ENCODE data around the gene SPTBN1.

SPTBN1 gene

DNA sequence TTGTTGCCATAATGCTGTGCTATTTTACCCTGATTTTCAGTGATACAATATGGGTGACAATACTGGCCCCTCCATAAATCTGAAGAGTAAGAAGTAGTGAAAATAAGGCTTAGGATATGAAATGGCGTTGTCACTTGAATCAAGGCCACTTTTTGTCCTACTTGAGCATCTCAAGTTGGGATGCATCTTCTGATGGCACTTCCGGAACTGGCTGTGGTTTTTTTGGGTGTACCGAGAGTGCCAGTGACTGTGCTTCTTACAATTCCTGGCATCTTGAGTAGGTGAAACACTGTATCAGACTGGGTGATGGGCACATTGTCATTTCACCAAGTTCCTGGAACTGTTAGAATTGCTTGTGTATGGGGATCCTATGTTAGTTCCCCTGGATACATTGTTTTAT is 214.9 kb downstream of the SPTBN1 start:
- no peak for TF ChIP-seq TEAD4 (IDR thresholded peaks at IDR 0.05)
- no peak for TF ChIP-seq YY1 (IDR thresholded peaks at IDR 0.05; ENCODE audit: low read depth)
- no peak for TF ChIP-seq FOXM1 (IDR thresholded peaks at IDR 0.05; ENCODE audit: borderline replicate concordance, low read depth)
- TF ChIP-seq CREB1 (IDR thresholded peaks at IDR 0.05; ENCODE audit: low read depth): no peak
- no peak for TF ChIP-seq TAF1 (IDR thresholded peaks at IDR 0.05; ENCODE audit: low read depth)

DNA sequence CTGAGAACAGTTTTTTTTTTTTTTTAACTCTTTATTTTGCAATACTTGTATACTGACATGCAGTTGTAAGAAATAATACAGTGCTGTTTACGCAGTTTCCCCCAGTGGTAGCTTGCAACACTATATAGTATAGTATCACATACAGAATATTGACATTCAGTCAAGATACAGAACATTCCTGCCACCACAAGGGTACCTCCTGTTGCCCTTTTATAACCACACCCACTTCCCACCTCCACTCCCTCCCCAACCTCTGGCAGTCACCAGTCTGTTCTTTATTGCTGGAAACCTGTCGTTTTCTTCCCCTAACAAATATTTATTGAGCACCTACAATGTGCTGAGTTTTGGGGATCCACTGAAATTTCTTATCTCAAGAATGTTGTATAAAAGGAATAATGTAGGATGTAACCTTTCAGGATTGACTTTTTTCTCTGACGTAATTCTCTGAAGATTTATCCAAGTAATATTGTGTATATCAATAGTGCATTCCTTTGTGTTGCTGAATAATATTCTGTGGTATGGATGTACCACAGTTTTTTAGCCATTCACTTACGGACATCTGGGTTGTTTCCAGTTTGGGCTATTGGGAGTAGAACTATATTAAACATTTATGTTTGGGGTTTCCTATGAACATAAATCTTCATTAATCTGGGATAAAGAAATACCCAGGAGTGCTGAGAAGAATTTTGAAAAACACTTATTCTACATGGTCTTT is 215.9 kb downstream of the SPTBN1 start:
- TF ChIP-seq, protein P1, sequence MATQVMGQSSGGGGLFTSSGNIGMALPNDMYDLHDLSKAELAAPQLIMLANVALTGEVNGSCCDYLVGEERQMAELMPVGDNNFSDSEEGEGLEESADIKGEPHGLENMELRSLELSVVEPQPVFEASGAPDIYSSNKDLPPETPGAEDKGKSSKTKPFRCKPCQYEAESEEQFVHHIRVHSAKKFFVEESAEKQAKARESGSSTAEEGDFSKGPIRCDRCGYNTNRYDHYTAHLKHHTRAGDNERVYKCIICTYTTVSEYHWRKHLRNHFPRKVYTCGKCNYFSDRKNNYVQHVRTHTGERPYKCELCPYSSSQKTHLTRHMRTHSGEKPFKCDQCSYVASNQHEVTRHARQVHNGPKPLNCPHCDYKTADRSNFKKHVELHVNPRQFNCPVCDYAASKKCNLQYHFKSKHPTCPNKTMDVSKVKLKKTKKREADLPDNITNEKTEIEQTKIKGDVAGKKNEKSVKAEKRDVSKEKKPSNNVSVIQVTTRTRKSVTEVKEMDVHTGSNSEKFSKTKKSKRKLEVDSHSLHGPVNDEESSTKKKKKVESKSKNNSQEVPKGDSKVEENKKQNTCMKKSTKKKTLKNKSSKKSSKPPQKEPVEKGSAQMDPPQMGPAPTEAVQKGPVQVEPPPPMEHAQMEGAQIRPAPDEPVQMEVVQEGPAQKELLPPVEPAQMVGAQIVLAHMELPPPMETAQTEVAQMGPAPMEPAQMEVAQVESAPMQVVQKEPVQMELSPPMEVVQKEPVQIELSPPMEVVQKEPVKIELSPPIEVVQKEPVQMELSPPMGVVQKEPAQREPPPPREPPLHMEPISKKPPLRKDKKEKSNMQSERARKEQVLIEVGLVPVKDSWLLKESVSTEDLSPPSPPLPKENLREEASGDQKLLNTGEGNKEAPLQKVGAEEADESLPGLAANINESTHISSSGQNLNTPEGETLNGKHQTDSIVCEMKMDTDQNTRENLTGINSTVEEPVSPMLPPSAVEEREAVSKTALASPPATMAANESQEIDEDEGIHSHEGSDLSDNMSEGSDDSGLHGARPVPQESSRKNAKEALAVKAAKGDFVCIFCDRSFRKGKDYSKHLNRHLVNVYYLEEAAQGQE (IDR thresholded peaks at IDR 0.05; ENCODE audit: low read depth): no peak
- TF ChIP-seq FOXM1 (IDR thresholded peaks at IDR 0.05; ENCODE audit: borderline replicate concordance, low read depth) (no peak), YY1 (IDR thresholded peaks at IDR 0.05; ENCODE audit: low read depth) (no peak), TEAD4 (IDR thresholded peaks at IDR 0.05) (no peak), ZBTB7A (IDR thresholded peaks at IDR 0.05; ENCODE audit: low read depth) (no peak)

DNA sequence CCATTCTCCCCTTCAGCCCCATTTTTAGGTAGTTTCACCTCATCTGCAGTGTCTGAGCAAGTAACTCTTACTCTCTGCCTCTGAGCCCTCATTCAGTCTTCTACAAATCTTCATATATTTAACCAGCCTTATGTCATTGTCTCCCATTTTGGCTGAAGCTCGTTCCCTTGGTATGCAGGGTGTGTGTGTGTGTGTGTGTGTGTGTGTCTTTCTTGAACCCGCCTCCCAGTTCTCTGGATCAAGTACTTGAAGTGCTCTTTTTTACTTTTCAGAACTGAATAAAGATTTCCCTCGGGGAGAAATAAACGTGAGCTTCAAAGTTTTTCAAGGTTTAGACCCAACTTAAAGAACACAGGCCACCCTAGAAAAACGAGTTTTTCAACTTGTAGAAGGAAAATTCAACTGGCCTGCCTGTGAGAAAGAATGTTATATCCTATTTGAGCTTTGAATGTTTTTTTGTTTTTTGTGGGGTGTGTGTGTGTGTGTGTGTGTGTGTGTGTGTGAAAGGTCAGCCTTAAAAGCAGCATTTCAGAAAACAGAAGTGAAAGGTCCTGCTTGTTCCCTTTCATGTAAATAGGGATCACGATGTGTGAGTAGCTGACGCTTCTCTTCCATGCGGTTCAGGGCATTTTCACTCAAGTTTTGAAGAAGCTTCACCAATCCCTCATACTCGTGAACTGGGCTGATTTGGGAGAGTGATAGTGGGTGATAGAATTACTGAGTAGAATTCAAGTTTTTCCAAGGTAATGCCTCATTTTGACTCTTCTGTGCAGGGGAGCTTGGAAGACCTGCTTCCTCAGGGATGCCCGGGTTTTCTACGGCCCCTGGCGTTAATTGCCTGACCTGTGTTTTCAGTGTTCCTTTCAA is 216.7 kb downstream of the SPTBN1 start:
- TF ChIP-seq TEAD4 (IDR thresholded peaks at IDR 0.05) (0 out of 2 replicates have a peak, but pooled peaks have one; percentile 23), EP300 (IDR thresholded peaks at IDR 0.05; ENCODE audit: borderline replicate concordance) (no peak), NFIC (IDR thresholded peaks at IDR 0.05) (no peak)
- TF ChIP-seq, protein P2, sequence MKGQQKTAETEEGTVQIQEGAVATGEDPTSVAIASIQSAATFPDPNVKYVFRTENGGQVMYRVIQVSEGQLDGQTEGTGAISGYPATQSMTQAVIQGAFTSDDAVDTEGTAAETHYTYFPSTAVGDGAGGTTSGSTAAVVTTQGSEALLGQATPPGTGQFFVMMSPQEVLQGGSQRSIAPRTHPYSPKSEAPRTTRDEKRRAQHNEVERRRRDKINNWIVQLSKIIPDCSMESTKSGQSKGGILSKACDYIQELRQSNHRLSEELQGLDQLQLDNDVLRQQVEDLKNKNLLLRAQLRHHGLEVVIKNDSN (IDR thresholded peaks at IDR 0.05): no peak
- TF ChIP-seq, protein P3, sequence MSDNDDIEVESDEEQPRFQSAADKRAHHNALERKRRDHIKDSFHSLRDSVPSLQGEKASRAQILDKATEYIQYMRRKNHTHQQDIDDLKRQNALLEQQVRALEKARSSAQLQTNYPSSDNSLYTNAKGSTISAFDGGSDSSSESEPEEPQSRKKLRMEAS (IDR thresholded peaks at IDR 0.05): no peak

DNA sequence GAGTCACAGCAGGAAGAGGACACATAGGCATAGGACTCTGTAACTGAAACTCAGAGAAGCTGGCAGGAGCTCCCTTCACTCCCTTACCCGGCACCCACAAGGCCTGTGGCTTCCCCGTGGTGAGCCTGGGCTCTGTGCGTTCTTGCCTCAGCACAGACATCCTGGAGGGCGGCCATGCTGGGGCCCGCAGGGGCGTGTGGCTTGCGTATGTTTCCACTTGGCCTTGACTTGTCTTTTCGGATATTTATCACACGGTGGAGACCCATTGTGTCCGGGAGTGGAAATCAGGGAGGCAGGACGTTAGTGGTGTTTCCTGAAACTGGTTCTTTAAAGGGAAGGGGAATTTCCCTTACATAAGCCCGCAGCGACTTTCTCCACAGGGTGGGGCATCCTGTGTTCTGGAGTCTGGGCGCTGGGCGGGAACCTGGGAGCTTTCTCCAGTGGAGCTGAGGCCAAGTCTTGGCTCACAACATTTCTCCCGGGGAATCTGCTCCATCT is 217.4 kb downstream of the SPTBN1 start:
- TF ChIP-seq, protein P3 (IDR thresholded peaks at IDR 0.05): no peak
- no peak for TF ChIP-seq YY1 (IDR thresholded peaks at IDR 0.05; ENCODE audit: low read depth)
- TF ChIP-seq TEAD4 (IDR thresholded peaks at IDR 0.05): no peak
- TF ChIP-seq TCF12 (IDR thresholded peaks at IDR 0.05; ENCODE audit: low read depth): no peak
- TF ChIP-seq RAD21 (IDR thresholded peaks at IDR 0.05; ENCODE audit: low read depth): no peak

DNA sequence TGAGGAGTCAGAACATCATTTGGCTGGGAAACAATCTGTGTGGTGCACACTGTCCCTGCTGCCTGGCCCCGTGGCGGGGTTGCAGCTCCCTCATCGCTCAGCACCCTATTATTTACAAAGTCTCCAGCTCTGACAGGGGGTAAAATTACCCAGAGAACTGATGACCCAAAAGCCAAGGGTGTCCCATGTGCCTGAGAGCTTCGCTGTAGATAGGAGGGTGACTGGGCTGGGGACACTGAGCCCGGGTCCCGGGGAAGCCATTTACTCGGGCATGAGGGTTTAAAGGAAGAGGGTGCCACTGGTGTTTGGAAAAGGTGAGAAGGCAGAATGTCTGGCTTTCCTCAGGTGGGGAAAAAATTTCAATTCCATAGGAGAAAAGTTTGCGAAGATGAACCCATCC is 219.2 kb downstream of the SPTBN1 start:
- TF ChIP-seq EGR1 (IDR thresholded peaks at IDR 0.05) (no peak), EP300 (IDR thresholded peaks at IDR 0.05; ENCODE audit: borderline replicate concordance) (no peak), ZBTB7A (IDR thresholded peaks at IDR 0.05; ENCODE audit: low read depth) (no peak), CREB1 (IDR thresholded peaks at IDR 0.05; ENCODE audit: low read depth) (no peak), TEAD4 (IDR thresholded peaks at IDR 0.05) (no peak), TCF12 (IDR thresholded peaks at IDR 0.05; ENCODE audit: low read depth) (no peak), RAD21 (IDR thresholded peaks at IDR 0.05; ENCODE audit: low read depth) (no peak), TAF1 (IDR thresholded peaks at IDR 0.05; ENCODE audit: low read depth) (no peak), YY1 (IDR thresholded peaks at IDR 0.05; ENCODE audit: low read depth) (no peak)
- TF ChIP-seq, protein P2 (IDR thresholded peaks at IDR 0.05): no peak
- TF ChIP-seq, protein P3 (IDR thresholded peaks at IDR 0.05): no peak
- TF ChIP-seq, protein P1 (IDR thresholded peaks at IDR 0.05; ENCODE audit: low read depth): no peak

DNA sequence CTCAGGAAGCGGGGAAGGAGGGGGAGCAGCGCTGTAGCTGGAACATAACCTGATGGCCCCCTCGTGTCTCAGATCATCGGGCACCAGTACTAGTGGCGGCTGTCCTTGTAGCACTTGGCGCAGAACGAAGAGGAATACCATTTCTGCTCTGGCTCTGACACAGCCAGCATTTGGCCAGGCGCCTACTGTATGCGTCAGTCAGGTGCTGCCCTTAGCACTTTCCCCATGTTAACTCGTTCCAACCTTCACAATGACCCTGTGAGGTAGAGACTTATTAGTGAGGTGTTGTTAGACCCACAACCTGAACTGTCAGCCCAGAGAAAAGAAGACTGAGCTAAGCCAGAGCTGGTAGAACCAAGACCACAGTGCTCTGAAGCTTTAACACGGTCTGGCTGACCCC is 219.6 kb downstream of the SPTBN1 start:
- TF ChIP-seq, protein P3 (IDR thresholded peaks at IDR 0.05): no peak
- TF ChIP-seq NFIC (IDR thresholded peaks at IDR 0.05): no peak
